Breast epithelium (tissue), 4 donors: Measurements from ENCODE around the gene TENM4. TPM values are rescaled to one million over a fixed set of nuclear protein-coding genes. Genes with fewer than 3 reads are reported as not detected.

Source experiments
- DNase-seq, 2 donors: peaks; one replicate each; pipeline ENCODE4 v3.0.0-alpha.2; 2019; ENCODE audit warnings: low spot score in 2 of 2
- H3K27ac ChIP-seq, 2 donors: fragments of 200-600 bp; sonication (generic) in 1 of 2; one replicate each; pipeline ENCODE4 v1.5.1; 2016 to 2019; ENCODE audit warnings: mild to moderate bottlenecking in 1 of 2
- H3K27me3 ChIP-seq, 2 donors: fragments of 200-600 bp; sonication (generic) in 1 of 2; one replicate each; pipeline versions ENCODE4 v1.5.1 to v1.6.0; 2017 to 2019; ENCODE audit warnings: control low read depth in 1 of 2, mild to moderate bottlenecking in 1 of 2
- H3K36me3 ChIP-seq: fragments of 200-600 bp; one replicate; pipeline ENCODE4 v1.5.1; 2019
- H3K4me1 ChIP-seq, 2 donors: fragments of 200-600 bp; sonication (generic); one replicate each; pipeline ENCODE4 v1.5.1; 2016 to 2019; ENCODE audit warnings: control low read depth in 1 of 2
- H3K4me3 ChIP-seq, 3 donors: fragments of 200-600 bp; sonication (generic); 1 replicate in 2 of 3; 2 replicates in 1 of 3; pipeline ENCODE4 v1.5.1; 2016 to 2019; ENCODE audit warnings: mild to moderate bottlenecking in 3 of 3, moderate library complexity in 2 of 3
- H3K9me3 ChIP-seq, 2 donors: fragments of 200-600 bp; sonication (generic) in 1 of 2; one replicate each; pipeline ENCODE4 v1.5.1; 2016 to 2019; ENCODE audit warnings: control low read depth in 1 of 2
- POLR2A ChIP-seq: fragments of 450-650 bp; IDR thresholded peaks from one replicate; pipeline ENCODE4 v1.6.1; 2016; ENCODE audit warnings: antibody characterized with exemption, mild to moderate bottlenecking, moderate library complexity
- POLR2AphosphoS5 ChIP-seq, 3 donors: sonication (generic); formaldehyde crosslinking; IDR thresholded peaks; one replicate each; pipeline ENCODE4 v1.6.1; 2017; ENCODE audit warnings: antibody characterized with exemption in 3 of 3
- intact Hi-C: fragments of 100-400 bp; cut with DNase I; formaldehyde crosslinking; loops from one replicate; pipeline ENCODE4 v1.15.1; 2023; ENCODE audit warnings: low total_unique reads
- total RNA-seq, 3 donors: library from RNA; depleted of rRNA; stranded (reverse); fragments of >200 nt; gene quantifications; one replicate each; pipeline ENCODE4 v1.1.0, GENCODE V29; 2016
- TF ChIP-seq, protein P1 (sequence below), 3 donors: fragments of 450-650 bp; IDR thresholded peaks; one replicate each; pipeline ENCODE4 v1.5.1; 2016 to 2017; ENCODE audit warnings: antibody characterized with exemption in 3 of 3, mild to moderate bottlenecking in 3 of 3, moderate library complexity in 3 of 3

Gene TENM4
- total RNA-seq, 3 donors from 2014 or later: 0.29 to 7.9 (median 4.8) TPM

- H3K9me3 ChIP-seq: no peaks in the 10 kb centered on the region
- no peaks in the 10 kb centered on the region for H3K36me3 ChIP-seq
- H3K4me3 ChIP-seq: no peak overlapping the region
- no peaks in the 10 kb centered on the region for H3K27me3 ChIP-seq
- DNase-seq: no peak
- no peak overlapping the region for H3K27ac ChIP-seq
- TF ChIP-seq POLR2A: no peak
- no peak for TF ChIP-seq POLR2AphosphoS5 (IDR thresholded peaks at IDR 0.05)
- TF ChIP-seq, protein P1, sequence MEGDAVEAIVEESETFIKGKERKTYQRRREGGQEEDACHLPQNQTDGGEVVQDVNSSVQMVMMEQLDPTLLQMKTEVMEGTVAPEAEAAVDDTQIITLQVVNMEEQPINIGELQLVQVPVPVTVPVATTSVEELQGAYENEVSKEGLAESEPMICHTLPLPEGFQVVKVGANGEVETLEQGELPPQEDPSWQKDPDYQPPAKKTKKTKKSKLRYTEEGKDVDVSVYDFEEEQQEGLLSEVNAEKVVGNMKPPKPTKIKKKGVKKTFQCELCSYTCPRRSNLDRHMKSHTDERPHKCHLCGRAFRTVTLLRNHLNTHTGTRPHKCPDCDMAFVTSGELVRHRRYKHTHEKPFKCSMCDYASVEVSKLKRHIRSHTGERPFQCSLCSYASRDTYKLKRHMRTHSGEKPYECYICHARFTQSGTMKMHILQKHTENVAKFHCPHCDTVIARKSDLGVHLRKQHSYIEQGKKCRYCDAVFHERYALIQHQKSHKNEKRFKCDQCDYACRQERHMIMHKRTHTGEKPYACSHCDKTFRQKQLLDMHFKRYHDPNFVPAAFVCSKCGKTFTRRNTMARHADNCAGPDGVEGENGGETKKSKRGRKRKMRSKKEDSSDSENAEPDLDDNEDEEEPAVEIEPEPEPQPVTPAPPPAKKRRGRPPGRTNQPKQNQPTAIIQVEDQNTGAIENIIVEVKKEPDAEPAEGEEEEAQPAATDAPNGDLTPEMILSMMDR (IDR thresholded peaks at IDR 0.05): no peak
- intact Hi-C loops: no loop called here
- no peaks in the 10 kb centered on the region for H3K4me1 ChIP-seq
Observed at GRCh38 chr11:79152511-79152910, 288.3 kb downstream of the TENM4 start.

DNA sequence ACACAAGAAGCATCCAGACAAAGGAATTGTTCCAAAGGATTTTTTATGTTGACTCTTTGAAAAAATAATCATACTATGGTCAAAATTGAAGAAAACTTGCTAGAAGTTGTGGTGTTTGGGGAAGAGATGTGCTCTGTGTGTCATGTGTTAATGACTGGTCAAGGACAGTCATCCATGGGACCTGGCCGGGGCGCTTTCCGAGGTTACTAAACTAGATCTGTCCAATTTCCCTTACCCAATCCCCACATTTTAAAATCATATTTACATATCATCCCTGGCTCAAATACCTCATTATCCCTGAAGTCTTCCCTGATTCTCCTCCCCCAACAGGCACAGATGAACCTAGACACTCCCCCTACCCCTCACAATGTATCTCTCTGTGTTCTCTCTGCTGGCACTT lies 289.4 kb downstream of the TENM4 start:
- Histone ChIP-seq H3K4me1 (no peaks in the 10 kb centered on the region), H3K36me3 (no peaks in the 10 kb centered on the region), H3K9me3 (no peaks in the 10 kb centered on the region), H3K27ac (no peak overlapping the region), H3K27me3 (no peaks in the 10 kb centered on the region), H3K4me3 (no peak overlapping the region)
- TF ChIP-seq, protein P1 (IDR thresholded peaks at IDR 0.05): no peak
- TF ChIP-seq POLR2A (no peak), POLR2AphosphoS5 (IDR thresholded peaks at IDR 0.05) (no peak)
- intact Hi-C loops: no loop called here
- no peak for DNase-seq

DNA sequence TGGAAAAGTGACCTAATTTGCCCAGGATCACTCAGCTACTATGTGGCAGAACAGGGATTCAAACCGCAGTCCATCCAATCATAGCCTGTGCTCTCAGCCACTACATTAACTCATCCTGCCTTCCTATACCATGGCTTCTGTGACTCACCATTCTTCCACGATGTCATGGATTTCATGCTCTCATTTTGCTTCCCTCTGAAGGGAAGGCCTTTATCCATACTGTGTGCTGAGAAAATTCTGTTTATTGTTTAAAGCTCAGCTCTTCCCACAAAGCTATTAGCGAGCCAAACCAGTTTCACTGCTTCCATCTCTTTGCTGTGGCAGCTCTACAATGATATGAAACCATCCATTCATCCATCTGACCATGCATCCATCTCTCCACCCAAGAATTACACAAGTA lies 289.9 kb downstream of the TENM4 start:
- Histone ChIP-seq H3K9me3 (no peaks in the 10 kb centered on the region), H3K27me3 (no peaks in the 10 kb centered on the region), H3K36me3 (no peaks in the 10 kb centered on the region), H3K4me1 (no peaks in the 10 kb centered on the region), H3K4me3 (no peak overlapping the region), H3K27ac (no peak overlapping the region)
- TF ChIP-seq POLR2A (no peak), POLR2AphosphoS5 (IDR thresholded peaks at IDR 0.05) (no peak)
- TF ChIP-seq, protein P1 (IDR thresholded peaks at IDR 0.05): no peak
- intact Hi-C loops: no loop called here
- no peak for DNase-seq

- no peak overlapping the region for H3K4me3 ChIP-seq
- H3K27me3 ChIP-seq: no peaks in the 10 kb centered on the region
Observed at GRCh38 chr11:79150320-79150719, 290.5 kb downstream of the TENM4 start.

GRCh38 chr11:79147731-79148130 lies 293.1 kb downstream of the TENM4 start:
- no peaks in the 10 kb centered on the region for H3K27me3 ChIP-seq
- no peak overlapping the region for H3K4me3 ChIP-seq
- TF ChIP-seq, protein P1 (IDR thresholded peaks at IDR 0.05): no peak
- TF ChIP-seq POLR2AphosphoS5 (IDR thresholded peaks at IDR 0.05): no peak
- TF ChIP-seq POLR2A: no peak
- H3K9me3 ChIP-seq: no peaks in the 10 kb centered on the region
- H3K36me3 ChIP-seq: no peaks in the 10 kb centered on the region
- no peaks in the 10 kb centered on the region for H3K4me1 ChIP-seq
- DNase-seq: no peak
- H3K27ac ChIP-seq: no peak overlapping the region
- intact Hi-C loops: no loop called here

More at GRCh38 chr11:79150320-79150719, 290.5 kb downstream of the TENM4 start:
- intact Hi-C loops: no loop called here
- no peak for TF ChIP-seq POLR2AphosphoS5 (IDR thresholded peaks at IDR 0.05)
- TF ChIP-seq, protein P1 (IDR thresholded peaks at IDR 0.05): no peak
- no peak for TF ChIP-seq POLR2A
- DNase-seq: no peak
- Histone ChIP-seq H3K27ac (no peak overlapping the region), H3K9me3 (no peaks in the 10 kb centered on the region), H3K36me3 (no peaks in the 10 kb centered on the region), H3K4me1 (no peaks in the 10 kb centered on the region)
